Astrocyte of the spinal cord (primary cell): Measurements from ENCODE around the gene ELOVL3.

Experiments used
- DNase-seq: peaks from one replicate; pipeline ENCODE4 v3.0.0; 2011; ENCODE audit warnings: low read depth, low spot score
- H3K4me3 ChIP-seq: 2 replicates; pipeline ENCODE4 v1.5.1; 2011; ENCODE audit warnings: low read depth, mild to moderate bottlenecking, low read length, moderate library complexity
- CTCF ChIP-seq: IDR thresholded peaks from 2 replicates; pipeline ENCODE4 v1.5.1; 2012; ENCODE audit warnings: low read depth, mild to moderate bottlenecking, low read length, inconsistent platforms
- in situ Hi-C: cut with HindIII; loops from 2 replicates; pipeline ENCODE4 v1.10.0; 2017; ENCODE audit warnings: low sequenced_read_pairs

ELOVL3 gene

GRCh38 chr10:102227050-102227449 is 951 bp downstream of the ELOVL3 start:
- H3K4me3 ChIP-seq = no peak overlapping the region
- no peak for TF ChIP-seq CTCF
- in situ Hi-C loops = no loop called here
- no peak for DNase-seq

- in situ Hi-C loops = no loop called here
- peak; percentile 81 for DNase-seq
- peak; percentile 96 for TF ChIP-seq CTCF
- peak overlapping the region; percentile 38 for H3K4me3 ChIP-seq
These were observed 3.7 kb downstream of the ELOVL3 start for GRCh38 chr10:102229810-102230263.

GRCh38 chr10:102230264-102230860 is 4.3 kb downstream of the ELOVL3 start:
- peak; percentile 78 for DNase-seq
- peak overlapping the region; percentile 38 for H3K4me3 ChIP-seq
- in situ Hi-C loops = no loop called here
- TF ChIP-seq CTCF = no peak

- H3K4me3 ChIP-seq = peak overlapping the region; percentile 38
- peak; percentile 53 for TF ChIP-seq CTCF
- DNase-seq = peak; percentile 23
- in situ Hi-C loops = no loop called here
These were observed 4.8 kb downstream of the ELOVL3 start for GRCh38 chr10:102230861-102231356.

- DNase-seq = no peak
- in situ Hi-C loops = no loop called here
- peak overlapping the region; percentile 38 for H3K4me3 ChIP-seq
- TF ChIP-seq CTCF = peak; percentile 78
These were observed 5.5 kb downstream of the ELOVL3 start for GRCh38 chr10:102231357-102232318.

GRCh38 chr10:102233997-102234396 is 7.9 kb downstream of the ELOVL3 start:
- in situ Hi-C loops = no loop called here
- TF ChIP-seq CTCF = no peak
- H3K4me3 ChIP-seq = no peak overlapping the region
- no peak for DNase-seq
